Stimulated activated CD8-positive, alpha-beta memory T cell treated with anti-CD3 and anti-CD28 coated beads, Interleukin-15, amount 100 ng/mL, for 24 hours (primary cell): ENCODE data around the gene LYRM4.

Source experiments
- DNase-seq: peaks from one replicate; pipeline ENCODE4 v3.0.0-alpha.2; 2020; ENCODE audit warnings: low read depth

LYRM4 gene

GRCh38 chr6:5243069-5243468 lies 17.7 kb downstream of the LYRM4 start:
- DNase-seq, result no peak

DNA sequence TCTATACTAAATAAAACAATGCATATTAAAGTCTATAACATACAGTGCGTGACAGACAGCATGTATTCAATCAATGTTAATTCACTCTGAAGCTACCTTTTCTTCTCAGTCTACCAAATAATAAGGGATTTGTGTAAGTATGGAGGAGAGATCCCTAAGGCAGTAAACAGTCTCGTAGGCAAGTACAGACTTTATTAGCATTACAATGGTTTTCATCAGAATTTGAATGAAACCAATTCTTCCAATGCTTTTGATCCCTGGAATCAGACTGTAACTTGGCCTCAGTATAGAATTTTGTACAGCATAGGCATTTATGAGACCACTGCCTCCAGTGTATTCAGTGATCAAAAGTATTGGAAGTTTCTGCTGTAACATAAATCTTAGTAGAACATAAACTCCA lies 19.5 kb downstream of the LYRM4 start:
- no peak for DNase-seq

DNA sequence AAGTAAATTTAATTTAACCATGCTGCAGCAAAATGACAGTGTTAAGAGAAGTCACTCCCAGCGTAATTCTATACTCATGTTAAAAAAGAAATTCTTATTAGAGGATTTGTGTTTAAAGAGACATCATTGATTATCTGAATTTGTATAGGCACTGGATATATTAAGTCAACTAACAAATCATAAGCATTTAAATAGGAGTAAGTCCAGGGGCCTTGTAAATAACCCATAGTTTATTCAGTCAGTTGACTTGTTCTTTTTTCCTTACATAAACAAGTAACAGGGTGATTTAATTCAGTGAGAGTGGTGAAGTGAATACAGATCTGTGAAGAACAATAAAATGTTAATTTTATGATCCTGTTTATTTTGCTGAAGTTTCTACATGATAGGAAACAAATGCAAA lies 22.4 kb downstream of the LYRM4 start:
- no peak for DNase-seq

- no peak for DNase-seq
These were observed 22.9 kb downstream of the LYRM4 start for GRCh38 chr6:5237805-5238204.

GRCh38 chr6:5235830-5236229 lies 24.9 kb downstream of the LYRM4 start:
- DNase-seq, result no peak

- no peak for DNase-seq
These were observed 25.9 kb downstream of the LYRM4 start for GRCh38 chr6:5234874-5235273.

- no peak for DNase-seq
These were observed 29.5 kb downstream of the LYRM4 start for GRCh38 chr6:5231289-5231688.

DNA sequence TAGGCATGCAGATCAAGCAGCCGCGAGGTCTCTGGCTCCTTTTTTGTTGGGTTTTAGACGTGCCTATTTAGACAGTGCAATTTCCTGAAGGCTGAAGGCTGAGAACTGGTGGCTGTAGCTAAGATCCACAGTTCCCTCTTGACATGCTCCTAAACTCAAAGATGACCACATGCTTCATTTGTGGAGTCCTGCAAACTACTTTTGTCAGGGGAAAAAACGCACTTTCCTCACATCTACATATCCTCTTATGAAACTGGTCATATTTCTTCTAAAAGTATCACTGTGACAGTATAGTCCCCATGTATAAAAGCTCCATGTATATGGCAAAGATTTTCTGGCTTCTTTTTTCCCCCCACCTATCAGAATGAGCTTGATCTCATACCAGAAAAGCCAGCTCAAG lies 30.7 kb downstream of the LYRM4 start:
- no peak for DNase-seq

GRCh38 chr6:5229356-5229755 lies 31.4 kb downstream of the LYRM4 start:
- DNase-seq, result no peak

DNA sequence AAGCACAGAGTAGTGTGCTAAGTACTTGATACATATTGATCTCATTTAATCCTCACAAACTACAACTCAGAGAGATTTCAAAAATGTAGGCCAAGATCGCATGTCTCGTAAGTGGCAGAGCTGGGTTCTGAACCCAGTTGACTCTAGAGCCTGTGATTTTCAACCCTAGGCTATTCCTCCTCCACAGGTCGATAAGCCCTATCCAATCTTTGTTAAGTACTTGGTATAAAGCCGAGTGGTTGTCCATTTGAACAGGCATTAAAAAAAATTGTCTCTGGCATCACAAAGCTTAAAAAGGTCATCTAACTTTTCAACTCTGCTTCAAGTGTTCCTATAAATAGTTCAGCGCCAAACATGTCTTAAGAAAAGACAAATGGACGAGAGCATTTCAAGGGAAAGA lies 37.4 kb downstream of the LYRM4 start:
- DNase-seq, result no peak

GRCh38 chr6:5220443-5220842 lies 40.3 kb downstream of the LYRM4 start:
- DNase-seq, result no peak

DNA sequence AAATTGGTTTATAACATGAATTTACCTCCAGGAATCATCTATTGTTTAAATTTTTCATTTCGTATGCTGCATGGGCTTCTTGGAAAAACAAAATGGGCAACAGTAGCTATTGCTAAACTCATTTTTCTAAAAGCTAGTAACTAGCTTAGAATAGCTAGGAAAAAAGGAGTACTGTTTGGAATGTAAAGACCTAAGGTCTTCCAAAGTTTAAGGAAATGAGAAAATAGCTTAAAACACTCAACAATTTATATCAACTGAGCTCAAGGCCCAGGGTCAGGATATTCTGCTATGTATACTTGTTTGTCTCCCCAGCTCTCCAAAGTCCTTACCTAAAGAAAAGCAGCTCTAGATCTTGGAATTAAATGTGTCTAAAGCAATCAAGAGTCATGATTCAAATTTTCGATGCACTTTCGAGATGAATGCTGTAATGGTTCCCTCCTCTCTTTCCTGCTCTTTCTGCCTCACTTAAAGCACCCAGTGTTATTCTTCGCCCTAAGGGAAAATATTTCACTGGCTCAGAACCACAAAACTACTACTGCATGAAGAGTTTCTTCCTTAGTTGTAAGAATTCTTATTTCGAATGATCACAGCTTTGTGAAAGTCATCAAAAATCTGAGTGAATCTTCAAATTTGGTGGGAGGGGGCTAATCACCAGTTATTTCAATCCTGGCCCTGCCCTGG lies 41.6 kb downstream of the LYRM4 start:
- DNase-seq, result no peak

GRCh38 chr6:5217356-5217755 lies 43.4 kb downstream of the LYRM4 start:
- no peak for DNase-seq

DNA sequence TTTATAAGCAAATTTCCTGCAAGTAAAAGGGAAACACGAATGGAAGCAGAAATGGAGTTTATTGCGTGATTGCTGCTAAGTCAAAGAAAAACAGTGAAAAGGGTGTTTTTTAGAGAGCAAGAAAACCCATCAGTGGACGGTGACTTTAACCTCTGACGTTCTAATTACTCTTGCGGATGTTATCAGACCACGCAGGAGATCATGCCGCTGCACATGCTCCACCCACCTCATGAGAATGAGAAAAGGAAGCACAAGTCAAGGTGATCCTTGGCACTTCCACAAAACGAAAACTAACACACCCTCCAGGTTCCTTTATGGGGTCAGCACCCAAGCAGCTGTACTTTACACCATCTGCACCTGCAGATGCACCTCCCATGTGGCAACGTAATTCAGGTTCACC lies 45.0 kb downstream of the LYRM4 start:
- no peak for DNase-seq

GRCh38 chr6:5215159-5215558 lies 45.6 kb downstream of the LYRM4 start:
- DNase-seq, result no peak

DNA sequence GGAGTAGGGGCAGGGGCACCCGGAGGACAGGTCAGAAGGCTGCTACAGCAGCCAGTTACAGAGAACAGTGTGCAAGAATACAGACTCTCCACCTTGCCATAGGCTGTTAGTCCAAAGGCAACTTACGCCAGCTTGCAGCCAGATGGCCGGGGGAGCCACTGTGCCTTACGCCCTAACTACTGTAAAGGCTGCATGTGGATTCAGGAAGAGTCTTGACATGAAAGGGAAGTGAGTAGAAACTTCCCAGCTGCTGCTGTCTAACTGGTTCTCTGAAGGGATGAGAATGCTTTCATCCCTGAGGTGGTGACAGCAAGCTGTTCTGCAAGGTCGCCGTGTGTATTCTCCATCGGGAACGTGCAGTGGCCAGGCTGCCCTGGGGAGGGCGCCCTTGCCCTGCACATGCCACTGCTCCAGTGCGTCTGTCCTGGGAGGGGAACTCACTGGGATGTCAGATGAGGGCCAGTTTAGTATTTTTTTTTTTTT lies 46.1 kb downstream of the LYRM4 start:
- DNase-seq, result no peak

GRCh38 chr6:5213836-5214235 lies 46.9 kb downstream of the LYRM4 start:
- DNase-seq, result no peak

GRCh38 chr6:5211492-5211891 lies 49.3 kb downstream of the LYRM4 start:
- no peak for DNase-seq

- DNase-seq, result no peak
These were observed 52.2 kb downstream of the LYRM4 start for GRCh38 chr6:5208471-5208971.

- DNase-seq, result no peak
These were observed 52.7 kb downstream of the LYRM4 start for GRCh38 chr6:5208057-5208456.

- DNase-seq, result no peak
These were observed 53.7 kb downstream of the LYRM4 start for GRCh38 chr6:5206920-5207561.

GRCh38 chr6:5205877-5206850 lies 54.6 kb downstream of the LYRM4 start:
- DNase-seq, result no peak
